Inflammatory macrophage (primary cell): ENCODE results near the gene SOBP.
"Not testable (repeated sequence)": the region's sequence is repeated elsewhere in the genome, so short reads cannot be mapped to it uniquely, and the experiment has no call there.

ENCODE experiments used
- DNase-seq, 2 donors: peaks; one replicate each; pipeline ENCODE4 v3.0.0-alpha.2; 2020 to 2022

The SOBP gene

GRCh38 chr6:107523794-107524193 is 33.9 kb downstream of the SOBP start:
- no peak for DNase-seq

- no peak for DNase-seq
Measured at GRCh38 chr6:107524626-107525025, 34.7 kb downstream of the SOBP start.

- no peak for DNase-seq
Measured at GRCh38 chr6:107531868-107532267, 42.0 kb downstream of the SOBP start.

- DNase-seq = no peak
Measured at GRCh38 chr6:107532706-107533105, 42.8 kb downstream of the SOBP start.

GRCh38 chr6:107533415-107534059 is 43.6 kb downstream of the SOBP start:
- no peak for DNase-seq

- DNase-seq = no peak
Measured at GRCh38 chr6:107534571-107535141, 44.7 kb downstream of the SOBP start.

GRCh38 chr6:107535626-107536025 is 45.7 kb downstream of the SOBP start:
- DNase-seq = no peak

- DNase-seq = no peak
Measured at GRCh38 chr6:107536180-107536961, 46.5 kb downstream of the SOBP start.

GRCh38 chr6:107537559-107537958 is 47.6 kb downstream of the SOBP start:
- no peak for DNase-seq

GRCh38 chr6:107538856-107539387 is 49.0 kb downstream of the SOBP start:
- no peak for DNase-seq

GRCh38 chr6:107539409-107539808 is 49.5 kb downstream of the SOBP start:
- DNase-seq = no peak

- no peak for DNase-seq
Measured at GRCh38 chr6:107539849-107540464, 50.0 kb downstream of the SOBP start.

GRCh38 chr6:107540465-107540857 is 50.5 kb downstream of the SOBP start:
- DNase-seq = no peak

- no peak for DNase-seq
Measured at GRCh38 chr6:107542192-107542668, 52.3 kb downstream of the SOBP start.

- no peak for DNase-seq
Measured at GRCh38 chr6:107543088-107543487, 53.2 kb downstream of the SOBP start.

- DNase-seq = no peak
Measured at GRCh38 chr6:107543567-107543966, 53.6 kb downstream of the SOBP start.

GRCh38 chr6:107545763-107546162 is 55.8 kb downstream of the SOBP start:
- no peak for DNase-seq

GRCh38 chr6:107546691-107547450 is 57.0 kb downstream of the SOBP start:
- no peak for DNase-seq

GRCh38 chr6:107547451-107547840 is 57.5 kb downstream of the SOBP start:
- no peak for DNase-seq

GRCh38 chr6:107550241-107550840 is 60.4 kb downstream of the SOBP start:
- no peak for DNase-seq

- DNase-seq = no peak
Measured at GRCh38 chr6:107550906-107551305, 61.0 kb downstream of the SOBP start.

GRCh38 chr6:107553121-107553520 is 63.2 kb downstream of the SOBP start:
- DNase-seq = not testable (repeated sequence)
